ENCODE measurements around the gene BCAS1. TPM values are rescaled to one million over a fixed set of nuclear protein-coding genes. Genes with fewer than 3 reads are reported as not detected.

Gene BCAS1
- total and polyA plus RNA-seq, 2 donors (not counting 3 experiments of a cell fraction or from before 2014, with no cell fraction given) = not detected

DNA sequence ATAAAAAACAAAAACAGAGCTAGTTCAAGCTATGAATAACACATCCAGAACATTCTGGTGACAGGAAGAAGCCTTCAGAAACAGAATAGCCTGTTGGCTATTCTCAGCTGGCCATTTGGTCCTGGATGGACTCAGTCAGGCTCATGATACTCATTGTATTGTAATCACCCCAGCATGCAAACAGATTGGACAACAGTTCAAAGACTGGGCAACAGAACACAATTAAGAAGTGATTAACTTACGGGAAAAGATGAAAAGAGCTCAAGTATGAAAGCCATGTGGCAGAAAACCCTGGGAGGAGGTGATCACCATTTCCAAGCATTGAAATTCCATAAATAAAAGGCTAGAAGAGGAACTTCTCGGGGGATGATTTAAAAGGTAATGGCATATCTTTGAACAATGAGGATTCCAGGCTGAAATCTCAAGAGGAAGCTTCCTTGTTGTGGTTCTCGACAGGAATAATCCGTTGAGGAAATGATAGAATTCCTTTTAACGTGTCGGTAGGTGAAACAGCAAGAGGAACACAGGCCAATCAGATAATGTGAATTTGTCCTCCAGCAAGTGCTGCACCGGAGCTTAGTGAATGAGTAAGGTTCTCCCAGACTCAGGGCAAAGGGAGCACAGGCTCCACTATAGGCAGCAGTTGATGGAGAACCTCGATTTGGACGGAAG, 172.4 kb downstream of the BCAS1 start:
- peak overlapping the region; percentile 63 for H2AFZ ChIP-seq (ENCODE audit: low read depth, low read length)
- intact Hi-C loops (cut with micrococcal nuclease) = loop anchor here (1.0 to 5.0 kb wide), 3 partner anchors 8 to 1406 kb away; no protein-coding TSS in a partner anchor
- peaks cover 50% of the 10 kb centered on the region for H3K4me1 ChIP-seq (ENCODE audit: control insufficient read depth, extremely low read depth, insufficient read depth, low read length)

DNA sequence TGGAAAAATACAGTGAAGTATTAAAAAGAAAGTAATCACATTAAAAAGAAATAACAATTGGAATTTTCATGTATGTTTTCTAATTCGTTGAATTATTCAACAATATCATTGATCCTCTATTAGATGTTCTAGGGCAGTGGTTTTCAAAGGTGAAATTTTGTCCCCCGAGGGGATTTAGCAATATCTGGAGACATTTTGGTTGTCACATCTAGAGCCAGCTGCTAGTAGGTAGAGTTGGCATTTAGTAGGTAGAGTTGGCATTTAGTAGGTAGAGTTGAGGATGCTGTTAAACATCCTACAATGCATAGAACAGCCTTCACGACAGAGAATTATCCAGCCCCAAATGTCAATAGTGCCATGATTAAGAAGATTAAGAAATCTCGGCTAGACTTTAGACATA, 173.7 kb downstream of the BCAS1 start:
- no peaks in the 10 kb centered on the region for H3K9me1 ChIP-seq (replicated peaks; ENCODE audit: control insufficient read depth, extremely low read depth, insufficient read depth, low read length)
- TF ChIP-seq, protein P1, sequence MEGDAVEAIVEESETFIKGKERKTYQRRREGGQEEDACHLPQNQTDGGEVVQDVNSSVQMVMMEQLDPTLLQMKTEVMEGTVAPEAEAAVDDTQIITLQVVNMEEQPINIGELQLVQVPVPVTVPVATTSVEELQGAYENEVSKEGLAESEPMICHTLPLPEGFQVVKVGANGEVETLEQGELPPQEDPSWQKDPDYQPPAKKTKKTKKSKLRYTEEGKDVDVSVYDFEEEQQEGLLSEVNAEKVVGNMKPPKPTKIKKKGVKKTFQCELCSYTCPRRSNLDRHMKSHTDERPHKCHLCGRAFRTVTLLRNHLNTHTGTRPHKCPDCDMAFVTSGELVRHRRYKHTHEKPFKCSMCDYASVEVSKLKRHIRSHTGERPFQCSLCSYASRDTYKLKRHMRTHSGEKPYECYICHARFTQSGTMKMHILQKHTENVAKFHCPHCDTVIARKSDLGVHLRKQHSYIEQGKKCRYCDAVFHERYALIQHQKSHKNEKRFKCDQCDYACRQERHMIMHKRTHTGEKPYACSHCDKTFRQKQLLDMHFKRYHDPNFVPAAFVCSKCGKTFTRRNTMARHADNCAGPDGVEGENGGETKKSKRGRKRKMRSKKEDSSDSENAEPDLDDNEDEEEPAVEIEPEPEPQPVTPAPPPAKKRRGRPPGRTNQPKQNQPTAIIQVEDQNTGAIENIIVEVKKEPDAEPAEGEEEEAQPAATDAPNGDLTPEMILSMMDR (IDR thresholded peaks at IDR 0.05; ENCODE audit: extremely low read depth in 1 of 2, insufficient read depth in 1 of 2, low read depth in 1 of 2, low read length in 2 of 2) = no peak
- no peaks in the 10 kb centered on the region for H3K27me3 ChIP-seq (ENCODE audit: control insufficient read depth in 2 of 2, insufficient read depth in 2 of 2, low read length in 2 of 2)
- H3K4me1 ChIP-seq (ENCODE audit: control insufficient read depth, extremely low read depth, insufficient read depth, low read length) = peaks cover 40% of the 10 kb centered on the region
- no peaks in the 10 kb centered on the region for H3K9me3 ChIP-seq (replicated peaks; ENCODE audit: control insufficient read depth, insufficient read depth, low read length)
- ChIA-PET POLR2A (no interaction called here), CTCF (no interaction called here)
- no peak overlapping the region for H3K4me3 ChIP-seq (replicated peaks in 1 of 3; ENCODE audit: insufficient read depth in 1 of 3, low read depth in 1 of 3, low read length in 3 of 3)
- H3K27ac ChIP-seq (ENCODE audit: insufficient read depth, low read depth, low read length) = no peak overlapping the region
- intact Hi-C loops (cut with micrococcal nuclease) (loop anchor here (5.0 kb wide), 1 partner anchor 1404 kb away; no protein-coding TSS in a partner anchor), dilution Hi-C loops (cut with MboI; ENCODE audit: extremely low pct_ligation_motif_present, low sequenced_read_pairs) (no loop called here)
- H3K36me3 ChIP-seq (ENCODE audit: control insufficient read depth in 2 of 2, extremely low read depth in 1 of 2, insufficient read depth in 2 of 2, low read length in 2 of 2) = no peaks in the 10 kb centered on the region
- no TSS peak for BruUV-seq (replicated peaks)
- no peaks in the 10 kb centered on the region for H3K79me2 ChIP-seq (ENCODE audit: control insufficient read depth, insufficient read depth, low read length)
- no peaks in the 10 kb centered on the region for H4K20me1 ChIP-seq (replicated peaks; ENCODE audit: control insufficient read depth, extremely low read depth, insufficient read depth, low read length)
- no peak overlapping the region for H3K4me2 ChIP-seq (ENCODE audit: insufficient read depth, low read length)
- H3K9ac ChIP-seq (replicated peaks; ENCODE audit: extremely low read depth, insufficient read depth, low read length) = no peak overlapping the region
- H2AFZ ChIP-seq (ENCODE audit: low read depth, low read length) = no peak overlapping the region
- DNase-seq (ENCODE audit: low read depth, low spot score) = no peak
- FAIRE-seq = no peak

More for the DNA sequence above, 172.4 kb downstream of the BCAS1 start:
- DNase-seq (ENCODE audit: low read depth, low spot score) = peak; percentile 89
- H3K9me3 ChIP-seq (replicated peaks; ENCODE audit: control insufficient read depth, insufficient read depth, low read length) = no peaks in the 10 kb centered on the region
- H3K27ac ChIP-seq (ENCODE audit: insufficient read depth, low read depth, low read length) = peak overlapping the region; percentile 50
- no peaks in the 10 kb centered on the region for H4K20me1 ChIP-seq (replicated peaks; ENCODE audit: control insufficient read depth, extremely low read depth, insufficient read depth, low read length)
- TSS peak; percentile 73 for BruUV-seq (replicated peaks)
- POLR2A ChIA-PET = interaction anchor here (0.6 to 1.3 kb wide), 4 partner anchors 36 to 272 kb away, joined by 3 to 6 read pairs (median 4); no protein-coding TSS in a partner anchor
- H3K36me3 ChIP-seq (ENCODE audit: control insufficient read depth in 2 of 2, extremely low read depth in 1 of 2, insufficient read depth in 2 of 2, low read length in 2 of 2) = no peaks in the 10 kb centered on the region
- dilution Hi-C loops (cut with MboI; ENCODE audit: extremely low pct_ligation_motif_present, low sequenced_read_pairs) = no loop called here
- H3K9me1 ChIP-seq (replicated peaks; ENCODE audit: control insufficient read depth, extremely low read depth, insufficient read depth, low read length) = no peaks in the 10 kb centered on the region
- peak overlapping the region in 1 of 3 experiments; percentile 26 for H3K4me3 ChIP-seq (replicated peaks in 1 of 3; ENCODE audit: insufficient read depth in 1 of 3, low read depth in 1 of 3, low read length in 3 of 3)
- peak overlapping the region; percentile 25 for H3K9ac ChIP-seq (replicated peaks; ENCODE audit: extremely low read depth, insufficient read depth, low read length)
- FAIRE-seq = peak; percentile 91
- CTCF ChIA-PET = interaction anchor here (0.7 to 5.9 kb wide), 13 partner anchors 8 to 275 kb away, joined by 3 to 73 read pairs (median 5); no protein-coding TSS in a partner anchor
- peak overlapping the region; percentile 82 for H3K4me2 ChIP-seq (ENCODE audit: insufficient read depth, low read length)
- H3K27me3 ChIP-seq (ENCODE audit: control insufficient read depth in 2 of 2, insufficient read depth in 2 of 2, low read length in 2 of 2) = no peaks in the 10 kb centered on the region
- TF ChIP-seq FOS (IDR thresholded peaks at IDR 0.05; ENCODE audit: borderline replicate concordance, insufficient read depth, low read length) = no peak
- peak; percentile 89 for TF ChIP-seq GATA2 (IDR thresholded peaks at IDR 0.05; ENCODE audit: insufficient read depth, insufficient read length, low read depth, low read length)
- H3K79me2 ChIP-seq (ENCODE audit: control insufficient read depth, insufficient read depth, low read length) = no peaks in the 10 kb centered on the region
